ENCODE measurements around the gene TCL1A. TPM values are rescaled to one million over a fixed set of nuclear protein-coding genes. Genes with fewer than 3 reads are reported as not detected.
"Not testable (repeated sequence)": the region's sequence is repeated elsewhere in the genome, so short reads cannot be mapped to it uniquely, and the experiment has no call there.

TCL1A gene
- polyA plus RNA-seq, 2 donors: not detected

GRCh38 chr14:95665530-95665929 lies 48.4 kb downstream of the TCL1A start:
- H3K36me3 ChIP-seq (ENCODE audit: control insufficient read depth in 2 of 2, insufficient read depth in 2 of 2, low read length in 1 of 2); H3K4me3 ChIP-seq (ENCODE audit: low read depth in 1 of 2, low read length in 2 of 2); H3K27ac ChIP-seq (ENCODE audit: low read depth in 2 of 2, low read length in 1 of 2); H3K4me1 ChIP-seq (ENCODE audit: control insufficient read depth in 2 of 2, insufficient read depth in 2 of 2, low read length in 1 of 2); H3K27me3 ChIP-seq (ENCODE audit: control insufficient read depth in 1 of 2, insufficient read depth in 2 of 2, low read length in 2 of 2); H3K9me3 ChIP-seq (ENCODE audit: control insufficient read depth in 2 of 2, insufficient read depth in 1 of 2, low read depth in 1 of 2, low read length in 1 of 2): not testable (repeated sequence)
- WGBS, 2 donors: 72 to 73% methylated on average over 8 of the region's 8 CpGs

- WGBS, 2 donors: 71 to 79% methylated on average over 8 of the region's 8 CpGs
- Histone ChIP-seq H3K27me3 (ENCODE audit: control insufficient read depth in 1 of 2, insufficient read depth in 2 of 2, low read length in 2 of 2) (no peaks in the 10 kb centered on the region), H3K27ac (ENCODE audit: low read depth in 2 of 2, low read length in 1 of 2) (no peak overlapping the region), H3K4me3 (ENCODE audit: low read depth in 1 of 2, low read length in 2 of 2) (no peak overlapping the region), H3K4me1 (ENCODE audit: control insufficient read depth in 2 of 2, insufficient read depth in 2 of 2, low read length in 1 of 2) (no peaks in the 10 kb centered on the region), H3K9me3 (ENCODE audit: control insufficient read depth in 2 of 2, insufficient read depth in 1 of 2, low read depth in 1 of 2, low read length in 1 of 2) (no peaks in the 10 kb centered on the region), H3K36me3 (ENCODE audit: control insufficient read depth in 2 of 2, insufficient read depth in 2 of 2, low read length in 1 of 2) (no peaks in the 10 kb centered on the region)
Observed at GRCh38 chr14:95664546-95664945, 49.4 kb downstream of the TCL1A start.

- no peaks in the 10 kb centered on the region for H3K36me3 ChIP-seq (ENCODE audit: control insufficient read depth in 2 of 2, insufficient read depth in 2 of 2, low read length in 1 of 2)
- H3K9me3 ChIP-seq (ENCODE audit: control insufficient read depth in 2 of 2, insufficient read depth in 1 of 2, low read depth in 1 of 2, low read length in 1 of 2): no peaks in the 10 kb centered on the region
- no peaks in the 10 kb centered on the region for H3K27me3 ChIP-seq (ENCODE audit: control insufficient read depth in 1 of 2, insufficient read depth in 2 of 2, low read length in 2 of 2)
- no peak overlapping the region for H3K4me3 ChIP-seq (ENCODE audit: low read depth in 1 of 2, low read length in 2 of 2)
- no peaks in the 10 kb centered on the region for H3K4me1 ChIP-seq (ENCODE audit: control insufficient read depth in 2 of 2, insufficient read depth in 2 of 2, low read length in 1 of 2)
- no peak overlapping the region for H3K27ac ChIP-seq (ENCODE audit: low read depth in 2 of 2, low read length in 1 of 2)
- WGBS, 2 donors: 57 to 63% methylated on average over 3 of the region's 3 CpGs
Observed at GRCh38 chr14:95664066-95664465, 49.9 kb downstream of the TCL1A start.

- H3K4me1 ChIP-seq (ENCODE audit: control insufficient read depth in 2 of 2, insufficient read depth in 2 of 2, low read length in 1 of 2): no peaks in the 10 kb centered on the region
- WGBS, 2 donors: 52 to 67% methylated on average over 5 of the region's 5 CpGs
- no peaks in the 10 kb centered on the region for H3K36me3 ChIP-seq (ENCODE audit: control insufficient read depth in 2 of 2, insufficient read depth in 2 of 2, low read length in 1 of 2)
- no peaks in the 10 kb centered on the region for H3K27me3 ChIP-seq (ENCODE audit: control insufficient read depth in 1 of 2, insufficient read depth in 2 of 2, low read length in 2 of 2)
- H3K9me3 ChIP-seq (ENCODE audit: control insufficient read depth in 2 of 2, insufficient read depth in 1 of 2, low read depth in 1 of 2, low read length in 1 of 2): no peaks in the 10 kb centered on the region
- no peak overlapping the region for H3K4me3 ChIP-seq (ENCODE audit: low read depth in 1 of 2, low read length in 2 of 2)
- no peak overlapping the region for H3K27ac ChIP-seq (ENCODE audit: low read depth in 2 of 2, low read length in 1 of 2)
Observed at GRCh38 chr14:95663226-95663797, 50.6 kb downstream of the TCL1A start.

GRCh38 chr14:95662376-95663186 lies 51.3 kb downstream of the TCL1A start:
- Histone ChIP-seq H3K4me1 (ENCODE audit: control insufficient read depth in 2 of 2, insufficient read depth in 2 of 2, low read length in 1 of 2) (no peaks in the 10 kb centered on the region), H3K4me3 (ENCODE audit: low read depth in 1 of 2, low read length in 2 of 2) (no peak overlapping the region), H3K36me3 (ENCODE audit: control insufficient read depth in 2 of 2, insufficient read depth in 2 of 2, low read length in 1 of 2) (no peaks in the 10 kb centered on the region), H3K27me3 (ENCODE audit: control insufficient read depth in 1 of 2, insufficient read depth in 2 of 2, low read length in 2 of 2) (no peaks in the 10 kb centered on the region), H3K27ac (ENCODE audit: low read depth in 2 of 2, low read length in 1 of 2) (no peak overlapping the region), H3K9me3 (ENCODE audit: control insufficient read depth in 2 of 2, insufficient read depth in 1 of 2, low read depth in 1 of 2, low read length in 1 of 2) (no peaks in the 10 kb centered on the region)
- WGBS, 2 donors: 33 to 38% methylated on average over 4 of the region's 4 CpGs

- Histone ChIP-seq H3K4me3 (ENCODE audit: low read depth in 1 of 2, low read length in 2 of 2) (no peak overlapping the region), H3K27ac (ENCODE audit: low read depth in 2 of 2, low read length in 1 of 2) (no peak overlapping the region), H3K4me1 (ENCODE audit: control insufficient read depth in 2 of 2, insufficient read depth in 2 of 2, low read length in 1 of 2) (no peaks in the 10 kb centered on the region), H3K9me3 (ENCODE audit: control insufficient read depth in 2 of 2, insufficient read depth in 1 of 2, low read depth in 1 of 2, low read length in 1 of 2) (no peaks in the 10 kb centered on the region), H3K36me3 (ENCODE audit: control insufficient read depth in 2 of 2, insufficient read depth in 2 of 2, low read length in 1 of 2) (no peaks in the 10 kb centered on the region), H3K27me3 (ENCODE audit: control insufficient read depth in 1 of 2, insufficient read depth in 2 of 2, low read length in 2 of 2) (no peaks in the 10 kb centered on the region)
- 45 to 52% methylated on average over 13 of the region's 13 CpGs for WGBS, 2 donors
Observed at GRCh38 chr14:95660651-95661515, 53.0 kb downstream of the TCL1A start.

- Histone ChIP-seq H3K27ac (ENCODE audit: low read depth in 2 of 2, low read length in 1 of 2) (no peak overlapping the region), H3K4me1 (ENCODE audit: control insufficient read depth in 2 of 2, insufficient read depth in 2 of 2, low read length in 1 of 2) (no peaks in the 10 kb centered on the region), H3K36me3 (ENCODE audit: control insufficient read depth in 2 of 2, insufficient read depth in 2 of 2, low read length in 1 of 2) (no peaks in the 10 kb centered on the region), H3K27me3 (ENCODE audit: control insufficient read depth in 1 of 2, insufficient read depth in 2 of 2, low read length in 2 of 2) (no peaks in the 10 kb centered on the region), H3K9me3 (ENCODE audit: control insufficient read depth in 2 of 2, insufficient read depth in 1 of 2, low read depth in 1 of 2, low read length in 1 of 2) (no peaks in the 10 kb centered on the region), H3K4me3 (ENCODE audit: low read depth in 1 of 2, low read length in 2 of 2) (no peak overlapping the region)
- WGBS, 2 donors: 73 to 77% methylated on average over 5 of the region's 5 CpGs
Observed at GRCh38 chr14:95659990-95660385, 53.9 kb downstream of the TCL1A start.

Other genes with a start within 250 kb of the TCL1A start
- gene SYNE3, start 197.5 kb downstream of the TCL1A start, polyA plus RNA-seq: under 1 TPM; 0.48 to 0.73 TPM
- gene GLRX5, start 179.1 kb downstream of the TCL1A start, polyA plus RNA-seq: 10 to 100 TPM; 24.2 to 28.3 TPM
- not detected for gene TCL1B, start 27.7 kb downstream of the TCL1A start, polyA plus RNA-seq
- gene TUNAR, start 162.7 kb upstream of the TCL1A start, polyA plus RNA-seq: under 1 TPM in 1 of 2 donors, not detected in 1; 0.01 TPM

Measured in esophagus (tissue), 2 donors.